Epithelial cell of esophagus (primary cell): ENCODE results near the gene STX5.
"Not testable (repeated sequence)": the region's sequence is repeated elsewhere in the genome, so short reads cannot be mapped to it uniquely, and the experiment has no call there.

Experiments
- DNase-seq: peaks from one replicate; pipeline ENCODE4 v3.0.0; 2010; ENCODE audit warnings: low read depth
- H3K4me3 ChIP-seq: 2 replicates; pipeline ENCODE4 v1.5.1; 2011; ENCODE audit warnings: mild to moderate bottlenecking, low read length, control low read depth
- CTCF ChIP-seq: IDR thresholded peaks from 2 replicates; pipeline ENCODE4 v1.5.1; 2011; ENCODE audit warnings: low read depth, mild to moderate bottlenecking, low read length, control low read depth, inconsistent platforms; ENCODE audit not compliant: insufficient read depth; ENCODE audit errors: missing control alignments

The STX5 gene

DNA sequence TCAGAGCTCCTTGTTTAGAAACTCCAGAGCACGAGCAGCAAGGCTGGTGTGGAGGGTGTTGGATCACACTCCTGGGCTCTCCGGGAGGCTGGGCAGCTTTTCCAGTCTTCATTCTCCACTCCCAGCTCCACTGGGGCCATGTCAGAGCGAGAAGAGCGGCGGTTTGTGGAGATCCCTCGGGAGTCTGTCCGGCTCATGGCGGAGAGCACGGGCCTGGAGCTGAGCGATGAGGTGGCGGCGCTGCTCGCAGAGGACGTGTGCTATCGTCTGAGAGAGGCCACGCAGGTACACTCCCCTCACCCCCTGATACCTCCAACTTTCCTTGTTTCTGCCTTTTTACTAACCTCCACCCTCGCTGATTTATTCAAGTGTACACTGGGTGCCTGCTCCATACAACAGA lies 56.2 kb downstream of the STX5 start:
- TF ChIP-seq CTCF = no peak
- no peak for DNase-seq
- H3K4me3 ChIP-seq = no peak overlapping the region

- no peak overlapping the region for H3K4me3 ChIP-seq
- no peak for TF ChIP-seq CTCF
- DNase-seq = peak; percentile 53
Measured at GRCh38 chr11:62774407-62774806, 57.4 kb downstream of the STX5 start.

GRCh38 chr11:62771144-62772021 lies 60.5 kb downstream of the STX5 start, which contains the start of gene TAF6L:
TAF6L (plus strand) TSS chr11:62771396; CDS start chr11:62775784, 4,388 bp downstream.
- peak; percentile 98 for DNase-seq

DNA sequence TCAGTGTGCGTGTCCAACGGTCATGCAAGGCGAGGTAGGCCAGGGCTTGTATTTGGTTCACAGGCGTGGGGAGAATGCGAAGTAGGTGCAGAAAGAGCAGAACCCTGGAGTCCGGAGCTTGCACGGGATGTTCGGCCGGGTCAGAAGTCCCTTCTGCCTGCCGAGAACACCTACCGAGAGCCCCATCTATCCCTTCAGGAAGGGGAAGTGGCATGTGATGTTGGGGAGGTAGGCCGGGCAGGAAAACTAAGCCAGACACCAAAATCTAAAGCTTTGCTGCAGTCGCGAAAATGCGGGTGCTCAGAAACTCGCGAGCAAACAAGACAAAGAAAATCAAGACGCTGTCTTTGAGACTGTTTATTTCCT lies 61.1 kb downstream of the STX5 start:
- no peak for TF ChIP-seq CTCF
- DNase-seq = peak; percentile 17

More at GRCh38 chr11:62771144-62772021, 60.5 kb downstream of the STX5 start, which contains the start of gene TAF6L:
- peak within 1 kb of the TSS; percentile 65 for H3K4me3 ChIP-seq
- TF ChIP-seq CTCF = no peak

GRCh38 chr11:62760867-62761227 lies 71.0 kb downstream of the STX5 start:
- peak overlapping the region; percentile 5 for H3K4me3 ChIP-seq
- not testable (repeated sequence) for DNase-seq

More for the DNA sequence above, 61.1 kb downstream of the STX5 start:
- H3K4me3 ChIP-seq = peak overlapping the region; percentile 65

GRCh38 chr11:62757846-62758788 lies 73.7 kb downstream of the STX5 start:
- no peak overlapping the region for H3K4me3 ChIP-seq
- TF ChIP-seq CTCF = no peak
- DNase-seq = no peak
